HuH-7 (cell line): ENCODE data around the gene RBMX.
"Not testable (repeated sequence)": the region's sequence is repeated elsewhere in the genome, so short reads cannot be mapped to it uniquely, and the experiment has no call there.

ENCODE experiments used
- DNase-seq: peaks from one replicate; pipeline ENCODE4 v3.0.0; 2011; ENCODE audit warnings: low spot score

The RBMX gene

GRCh38 chrX:136880452-136881013, at the start of gene RBMX:
Gene RBMX (minus strand): TSS chrX:136880725. CDS start chrX:136879427, 1,298 bp downstream.
- DNase-seq: peak; percentile 60

DNA sequence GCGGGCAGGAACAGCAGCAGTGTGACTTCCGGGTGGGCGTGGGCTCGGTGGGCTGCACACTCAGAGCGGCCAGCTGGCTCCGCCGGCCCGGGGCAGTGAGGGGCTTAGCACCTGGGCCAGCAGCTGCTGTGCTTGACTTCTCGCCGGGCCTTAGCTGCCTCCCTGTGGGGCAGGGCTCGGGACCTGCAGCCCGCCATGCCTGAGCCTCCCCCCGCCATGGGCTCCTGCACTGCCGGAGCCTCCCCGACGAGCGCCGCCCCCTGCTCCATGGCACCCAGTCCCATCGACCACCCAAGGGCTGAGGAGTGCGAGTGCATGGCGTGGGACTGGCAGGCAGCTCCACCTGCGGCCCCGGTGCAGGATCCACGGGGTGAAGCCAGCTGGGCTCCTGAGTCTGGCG, 40.9 kb upstream of the RBMX start:
- not testable (repeated sequence) for DNase-seq

DNA sequence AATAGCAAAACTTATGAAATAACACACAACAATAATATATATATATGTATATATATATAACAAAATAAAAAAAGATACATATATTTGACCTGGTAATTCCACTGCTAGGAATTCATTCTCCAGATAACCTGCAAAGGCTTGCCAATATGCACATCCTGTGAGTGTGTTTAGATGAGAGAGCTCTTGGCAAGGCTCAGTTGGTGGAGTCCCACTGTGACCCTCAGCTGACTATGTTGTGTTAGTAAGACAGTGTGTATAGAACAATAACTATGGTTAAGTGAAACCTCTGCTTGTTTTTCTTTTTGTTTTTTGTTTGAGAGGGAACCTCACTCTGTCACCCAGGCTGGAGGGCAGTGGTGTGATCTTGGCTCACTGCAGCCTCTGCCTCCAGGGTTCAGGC, 39.5 kb upstream of the RBMX start:
- DNase-seq: no peak

DNA sequence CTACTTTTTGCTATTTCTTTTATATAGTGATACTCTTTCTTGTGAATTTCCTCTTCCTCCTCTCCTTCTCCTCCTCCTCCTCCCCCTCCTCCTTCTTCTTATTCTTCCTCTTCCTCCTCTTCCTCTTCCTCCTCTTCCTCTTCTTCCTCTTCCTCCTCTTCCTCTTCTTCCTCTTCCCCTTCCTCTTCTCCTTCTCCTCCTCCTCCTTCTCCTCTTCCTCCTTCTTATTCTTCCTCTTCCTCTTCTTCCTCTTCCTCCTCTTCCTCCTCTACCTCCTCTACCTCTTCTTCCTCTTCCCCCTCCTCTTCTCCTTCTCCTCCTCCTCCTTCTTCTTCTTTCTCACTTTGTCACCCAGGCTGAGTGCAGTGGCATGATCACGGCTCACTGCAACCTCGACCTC, 36.3 kb upstream of the RBMX start:
- DNase-seq: no peak

DNA sequence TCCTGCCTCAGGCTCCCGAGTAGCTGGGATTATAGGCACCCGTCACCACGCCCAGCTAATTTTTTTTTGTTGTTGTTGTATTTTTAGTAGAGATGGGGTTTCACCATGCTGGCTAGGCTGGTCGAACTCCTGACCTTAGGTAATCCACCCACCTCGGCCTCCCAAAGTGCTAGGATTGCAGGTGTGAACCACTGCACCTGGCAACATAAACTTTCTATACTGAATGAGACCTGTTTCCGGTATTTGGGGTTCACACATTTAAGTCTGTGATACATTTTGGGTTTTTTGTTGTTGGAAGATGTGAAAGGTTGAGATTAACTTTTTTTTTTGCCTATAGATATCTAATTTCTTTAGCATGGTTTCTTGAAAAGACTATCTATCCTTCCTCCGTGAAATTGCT, 31.1 kb upstream of the RBMX start:
- DNase-seq: not testable (repeated sequence)

DNA sequence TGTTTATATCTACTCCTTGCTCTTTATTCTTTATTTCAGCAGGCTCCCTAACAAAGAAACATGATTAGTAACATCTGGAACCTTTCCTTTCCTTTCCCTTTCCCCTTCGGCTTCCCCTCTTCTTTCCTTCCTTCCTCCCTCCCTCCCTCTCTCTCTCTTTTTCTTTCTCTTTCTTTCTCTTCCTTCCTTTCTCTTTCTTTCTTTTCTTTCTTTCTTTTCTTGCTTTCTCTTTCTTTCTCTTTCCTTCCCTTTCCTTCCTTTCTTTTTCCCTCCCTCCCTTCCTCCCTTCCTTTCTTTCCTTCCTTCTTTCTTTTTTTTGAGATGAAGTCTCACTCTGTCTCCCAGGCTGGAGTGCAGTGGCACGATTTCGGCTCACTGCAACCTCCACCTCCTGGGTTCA, 30.7 kb upstream of the RBMX start:
- no peak for DNase-seq

- no peak for DNase-seq
Observed at GRCh38 chrX:136910565-136911035, 30.1 kb upstream of the RBMX start.

DNA sequence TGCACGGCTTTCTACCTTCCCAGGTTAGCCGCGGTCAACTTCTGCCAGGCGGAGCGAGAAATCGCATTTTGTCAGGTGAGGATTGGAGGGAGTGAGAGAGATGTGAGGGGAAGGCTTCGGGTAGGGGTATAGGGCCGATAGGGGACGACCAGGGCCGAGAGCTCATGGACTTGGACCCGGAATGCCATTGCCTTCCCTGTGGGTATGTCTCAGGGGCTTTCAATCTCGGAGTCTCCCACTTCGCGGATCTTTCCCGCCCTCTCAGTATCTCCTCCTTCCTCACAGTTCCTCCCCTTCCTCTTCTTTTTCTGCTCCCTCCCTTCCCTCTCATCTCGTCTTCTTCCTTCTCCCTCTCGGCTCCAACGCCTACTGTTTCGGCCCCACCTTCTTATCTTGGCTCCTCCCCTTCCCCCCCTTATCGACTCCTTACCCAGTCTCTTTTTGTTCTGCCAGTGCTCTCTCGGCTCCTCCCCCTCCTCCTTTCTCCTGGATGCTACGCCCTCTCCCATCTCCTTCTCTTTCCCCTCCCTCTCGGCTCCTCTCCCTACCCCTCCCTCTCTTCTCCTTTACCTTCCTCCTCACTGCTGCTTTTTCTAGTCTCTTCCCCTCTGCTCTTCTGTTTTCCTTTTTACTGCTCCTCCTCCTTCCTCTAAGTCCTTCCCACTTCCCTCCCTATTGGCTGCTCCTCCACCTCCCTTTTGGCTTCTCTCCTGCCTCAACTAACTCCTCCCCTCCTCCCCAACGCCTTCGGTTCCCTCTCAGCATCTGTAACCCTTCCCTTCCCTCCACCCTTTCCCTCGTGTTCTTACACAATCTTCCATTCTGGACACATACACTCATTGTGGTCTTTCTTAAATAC, 29.4 kb upstream of the RBMX start:
- DNase-seq: peak; percentile 67

DNA sequence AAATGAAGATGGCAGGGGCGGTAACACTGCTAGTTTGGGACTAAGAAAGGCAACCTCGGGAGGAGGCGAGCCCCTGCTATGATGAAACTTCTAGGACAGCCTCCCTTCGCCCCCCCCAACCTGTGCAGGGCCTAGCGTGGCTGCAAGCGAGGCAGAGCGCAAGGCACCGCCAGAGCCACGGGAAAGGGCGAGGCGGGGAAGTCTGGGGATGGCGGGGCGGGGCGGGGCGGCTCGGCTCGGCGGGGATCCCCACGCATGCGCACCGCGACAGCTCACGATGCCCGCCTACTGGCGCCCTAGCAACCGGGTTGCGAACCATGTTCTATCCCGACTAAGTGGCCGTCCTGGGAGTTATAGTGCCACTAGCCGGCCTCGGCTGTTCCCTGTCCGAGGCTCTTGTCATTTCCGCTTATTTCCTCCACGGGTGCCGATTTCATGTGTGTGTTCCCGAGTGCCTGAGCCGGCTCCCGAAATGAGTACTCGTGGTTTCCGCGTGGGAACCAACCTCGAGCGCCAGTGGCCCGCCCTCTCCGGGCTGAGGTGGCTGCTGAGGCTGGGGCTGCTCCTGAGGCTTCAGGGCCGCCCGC, 28.7 kb upstream of the RBMX start:
- peak; percentile 85 for DNase-seq

GRCh38 chrX:136907621-136908020, 27.1 kb upstream of the RBMX start:
- no peak for DNase-seq

- no peak for DNase-seq
Observed at GRCh38 chrX:136906921-136907510, 26.5 kb upstream of the RBMX start.

- DNase-seq: not testable (repeated sequence)
Observed at GRCh38 chrX:136904067-136904466, 23.5 kb upstream of the RBMX start.

DNA sequence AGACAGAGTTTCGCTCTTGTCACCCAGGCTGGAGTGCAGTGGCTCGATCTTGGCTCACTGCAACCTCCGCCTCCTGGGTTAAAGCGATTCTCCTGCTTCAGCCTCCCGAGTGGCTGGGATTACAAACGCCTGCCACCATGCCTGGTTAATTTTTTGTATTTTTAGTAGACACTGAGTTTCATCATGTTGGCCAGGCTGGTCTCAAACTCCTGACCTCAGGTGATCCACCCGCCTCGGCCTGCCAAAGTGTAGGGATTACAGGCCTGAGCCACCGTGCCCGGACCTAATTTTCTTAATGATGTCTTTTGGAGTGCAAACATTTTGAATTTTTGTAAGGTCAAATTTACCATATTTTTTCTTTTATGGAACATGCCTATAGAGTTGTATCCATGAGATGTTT, 19.5 kb upstream of the RBMX start:
- DNase-seq: not testable (repeated sequence)

DNA sequence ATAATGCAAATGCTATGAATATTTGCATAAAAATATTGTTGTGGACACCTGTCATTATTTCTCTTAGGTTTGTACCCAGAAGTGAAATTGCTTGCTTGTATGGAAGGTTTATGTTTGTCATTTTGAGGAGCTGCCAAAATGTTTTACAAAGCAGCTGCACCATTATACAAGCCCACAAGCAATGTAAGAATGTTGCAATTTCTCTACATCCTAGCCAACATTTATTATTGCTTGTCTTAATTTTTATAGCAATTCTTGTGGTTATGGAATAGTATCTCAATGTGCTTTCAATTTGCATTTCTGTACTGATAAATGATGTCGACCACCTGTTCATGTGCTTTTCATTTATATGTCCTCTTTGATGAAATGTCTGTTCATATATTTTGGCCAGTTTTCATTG, 18.7 kb upstream of the RBMX start:
- DNase-seq: no peak

DNA sequence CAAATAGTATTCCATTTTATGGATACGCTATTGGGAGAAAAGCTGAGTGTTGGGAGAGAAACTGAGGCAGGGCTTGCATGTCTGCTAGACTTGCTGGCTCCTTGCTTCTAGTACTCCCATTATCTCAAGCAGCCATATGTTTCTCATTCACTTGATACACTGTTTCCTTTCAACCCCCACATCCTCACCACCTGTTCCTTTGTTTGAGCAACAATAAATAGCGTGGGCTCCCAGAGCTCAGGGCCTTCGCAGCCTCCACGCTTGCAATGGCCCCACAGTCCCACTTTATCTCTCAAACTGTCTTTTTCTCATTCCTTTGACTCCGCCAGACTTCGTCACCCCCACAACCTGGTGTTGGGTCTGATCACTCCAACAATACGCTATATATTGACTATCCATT, 18.2 kb upstream of the RBMX start:
- not testable (repeated sequence) for DNase-seq

DNA sequence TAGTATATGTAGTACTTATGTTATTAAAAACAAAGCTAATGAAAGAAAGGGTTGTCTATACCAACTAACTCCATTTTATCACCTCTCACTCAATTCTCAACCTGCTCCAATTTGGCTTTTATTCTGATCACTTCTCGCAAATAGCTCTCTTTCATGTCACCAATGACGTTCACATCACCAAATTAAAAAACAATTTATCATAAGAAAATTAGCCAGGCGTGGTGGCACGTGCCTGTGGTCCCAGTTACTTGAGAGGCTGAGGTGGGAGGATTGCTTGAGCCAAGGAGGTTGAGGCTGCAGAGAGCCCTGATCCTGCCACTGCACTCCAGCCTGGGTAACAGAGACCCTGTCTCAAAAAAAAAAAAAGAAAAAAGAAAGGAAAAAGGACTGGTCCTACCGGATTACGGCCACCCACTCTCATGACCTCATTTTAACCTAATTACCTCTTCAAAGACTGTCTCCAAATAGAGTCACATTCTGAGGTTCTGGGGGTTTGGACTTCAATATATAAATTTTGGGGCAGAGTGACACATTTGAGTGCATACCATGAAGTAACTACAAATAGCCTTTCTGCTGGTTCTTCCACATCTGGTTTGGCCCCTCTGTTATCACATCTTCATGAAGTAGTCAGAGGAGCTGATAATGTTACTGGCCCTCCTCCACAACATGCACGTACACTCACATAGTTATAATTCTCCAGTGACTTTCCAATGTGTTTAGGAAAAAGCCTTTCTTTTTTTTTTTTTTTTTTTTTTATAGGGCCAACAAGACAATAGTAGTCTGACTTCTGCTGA, 15.8 kb upstream of the RBMX start:
- DNase-seq: no peak

DNA sequence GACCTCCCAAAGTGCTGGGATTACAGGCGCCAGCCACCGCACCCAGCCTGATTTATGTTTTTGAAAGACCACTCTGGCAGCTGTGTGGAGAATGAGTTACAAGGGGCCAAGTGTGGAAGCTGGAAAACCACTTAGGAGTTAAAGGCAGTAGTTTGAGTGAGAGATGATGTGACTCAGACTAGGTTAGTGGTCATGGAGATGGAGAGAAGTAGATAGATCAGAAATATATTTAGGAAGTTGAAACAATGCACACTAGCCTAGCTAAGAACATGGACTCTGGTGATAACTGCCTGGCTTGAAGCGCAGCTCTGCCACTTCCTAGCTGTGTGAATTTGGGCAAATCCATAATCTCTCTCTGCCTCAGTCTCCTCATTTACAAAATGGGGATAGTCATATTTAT, 11.9 kb upstream of the RBMX start:
- DNase-seq: no peak

GRCh38 chrX:136890596-136890995, 10.1 kb upstream of the RBMX start:
- not testable (repeated sequence) for DNase-seq

DNA sequence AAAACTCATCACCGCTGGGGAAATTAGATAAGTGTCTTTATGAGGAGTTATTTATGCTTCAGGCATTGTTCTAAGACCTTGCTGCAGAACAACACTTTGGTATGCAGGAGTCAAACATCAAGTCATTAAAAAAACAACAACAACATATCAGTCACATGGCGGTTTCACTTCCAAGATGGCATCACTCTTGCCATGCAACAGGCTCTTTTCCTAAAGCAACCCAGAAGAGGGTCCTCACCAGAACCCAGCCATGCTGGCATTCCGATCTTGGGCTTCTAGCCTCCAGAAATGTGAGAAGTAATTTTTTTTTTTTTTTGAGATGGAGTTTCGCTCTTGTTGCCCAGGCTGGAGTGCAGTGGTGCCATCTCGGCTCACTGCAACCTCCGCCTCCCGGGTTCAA, 8.7 kb upstream of the RBMX start:
- no peak for DNase-seq

DNA sequence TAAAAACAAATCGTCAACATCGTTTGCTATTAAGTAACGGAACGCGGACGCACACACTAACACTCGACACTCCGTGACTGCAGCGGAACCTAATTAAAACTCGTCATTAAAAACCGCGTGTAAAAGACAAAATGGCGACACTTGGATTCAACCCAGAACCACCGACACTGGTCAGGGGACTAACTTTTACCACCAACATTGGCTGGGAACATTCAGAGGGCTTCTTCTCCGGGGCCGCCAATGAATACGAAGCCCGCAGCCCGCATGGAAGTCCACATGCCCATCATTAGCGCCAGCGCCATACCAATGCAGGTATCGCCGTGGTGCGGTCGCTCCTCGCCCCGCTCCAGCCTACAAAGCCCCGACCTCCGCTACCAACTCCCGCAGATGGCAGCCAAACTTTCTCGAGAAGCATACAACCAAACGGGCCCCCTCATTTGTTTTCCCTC, 498 bp downstream of the RBMX start:
- DNase-seq: no peak

GRCh38 chrX:136879001-136879687, 1.4 kb downstream of the RBMX start:
- no peak for DNase-seq
